Measurements from ENCODE around the gene CEP68.

GRCh38 chr2:65073879-65074565 is 17.8 kb downstream of the CEP68 start:
- TF ChIP-seq TAF1 (IDR thresholded peaks at IDR 0.05; ENCODE audit: low read depth, low read length) (no peak), POU2F2 (IDR thresholded peaks at IDR 0.05; ENCODE audit: low read depth, low read length) (no peak), POLR2AphosphoS5 (IDR thresholded peaks at IDR 0.05; ENCODE audit: low read depth, low read length) (no peak), POLR2A (IDR thresholded peaks at IDR 0.05; ENCODE audit: low read depth, low read length) (no peak), PAX5 (IDR thresholded peaks at IDR 0.05; ENCODE audit: insufficient read depth, low read length, severe bottlenecking) (no peak), SPI1 (IDR thresholded peaks at IDR 0.05; ENCODE audit: low read depth, low read length) (no peak)

Data from GM12891 (cell line).